C4-2B (cell line): ENCODE data around the gene TLL2.

Experiments used
- CTCF ChIP-seq: fragments of 450-650 bp; conservative IDR thresholded peaks from 2 replicates; pipeline ENCODE4 v1.5.1; 2017; ENCODE audit warnings: mild to moderate bottlenecking
- ZFX ChIP-seq: fragments of 450-650 bp; IDR thresholded peaks from 2 replicates; pipeline ENCODE4 v1.6.1; 2017

GRCh38 chr10:96338279-96338925, 175.3 kb downstream of the TLL2 start:
- no peak for TF ChIP-seq CTCF
- TF ChIP-seq ZFX: no peak
